A549 (cell line): Measurements from ENCODE around the gene SH3GL2. TPM values are rescaled to one million over a fixed set of nuclear protein-coding genes. Genes with fewer than 3 reads are reported as not detected.

Experiments
- ATAC-seq, 2 experiments: fragments of 200-7000 bp in 1 of 2; fragments of >200 bp in 1 of 2; cut with Nextera tagmentation in 1 of 2; cut with Tn5 transposase in 1 of 2; 3 replicates each; pipeline versions ENCODE4 v1.8.0 to v1.9.1; 2018 to 2020; ENCODE audit warnings: mild to moderate bottlenecking in 1 of 2, moderate library complexity in 1 of 2
- CTCF ChIA-PET: fragments of 300-600 bp; sonication (Branson Sonifier 250); formaldehyde crosslinking; extraction: SDS; loops from one replicate; lab custom pipeline; 2021; ENCODE audit warnings: antibody characterized with exemption, inconsistent platforms; lab: Yijun Ruan, JAX
- POLR2A ChIA-PET: fragments of 350-600 bp; formaldehyde crosslinking; extraction: SDS; loops from one replicate; lab custom pipeline; 2021; ENCODE audit warnings: antibody characterized with exemption, inconsistent platforms; lab: Yijun Ruan, JAX
- DNase-seq, 2 experiments: peaks; one replicate each; pipeline versions ENCODE4 v3.0.0 to v3.0.0-alpha.2; 2011 to 2016; ENCODE audit warnings: low read depth in 1 of 2, low spot score in 1 of 2
- FAIRE-seq: peaks from 2 replicates; lab custom pipeline; 2011; peaks lifted over from hg19 to GRCh38; lab: Jason Lieb, UNC
- H3K27ac ChIP-seq, 2 experiments: fragments of >200 bp; sonication (Bioruptor Twin); formaldehyde crosslinking; 3 replicates each; pipeline ENCODE4 v1.5.1; 2016 to 2017
- H3K4me1 ChIP-seq: fragments of >200 bp; sonication (Bioruptor Twin); formaldehyde crosslinking; 3 replicates; pipeline ENCODE4 v1.6.1; 2016
- H3K4me2 ChIP-seq: fragments of >200 bp; sonication (Bioruptor Twin); formaldehyde crosslinking; 3 replicates; pipeline ENCODE4 v1.6.1; 2016
- H3K4me3 ChIP-seq: fragments of >200 bp; sonication (Bioruptor Twin); formaldehyde crosslinking; 3 replicates; pipeline ENCODE4 v1.5.1; 2016
- H3K9me3 ChIP-seq: fragments of >200 bp; sonication (Bioruptor Twin); formaldehyde crosslinking; 3 replicates; pipeline ENCODE4 v1.6.1; 2016
- CBX8 ChIP-seq: fragments of 200-600 bp; sonication (generic); IDR thresholded peaks from 2 replicates; pipeline ENCODE4 v1.6.1; 2016
- CHD2 ChIP-seq: fragments of 150-350 bp; IDR thresholded peaks from 2 replicates; pipeline ENCODE4 v1.6.1; 2014; ENCODE audit warnings: low read length; ENCODE audit not compliant: partially characterized antibody
- CHD4 ChIP-seq: fragments of 200-600 bp; sonication (generic); IDR thresholded peaks from 2 replicates; pipeline ENCODE4 v1.6.1; 2016; ENCODE audit warnings: antibody characterized with exemption, mild to moderate bottlenecking, borderline replicate concordance
- EHMT2 ChIP-seq: fragments of 200-600 bp; sonication (generic); IDR thresholded peaks from 2 replicates; pipeline ENCODE4 v1.6.1; 2016; ENCODE audit warnings: antibody characterized with exemption, low read depth, mild to moderate bottlenecking, moderate library complexity
- EP300 ChIP-seq, 2 experiments: fragments of >200 bp; sonication (Bioruptor Twin); formaldehyde crosslinking; IDR thresholded peaks; 2 replicates in 1 of 2; 3 replicates in 1 of 2; pipeline ENCODE4 v1.6.1; 2016 to 2017
- FOSL2 ChIP-seq, 2 experiments: fragments of 450-650 bp in 1 of 2; fragments of >200 bp in 1 of 2; sonication (Bioruptor Twin) in 1 of 2; formaldehyde crosslinking; IDR thresholded peaks; 2 replicates each; pipeline versions ENCODE4 v1.5.0 to v1.6.1; 2016 to 2020; ENCODE audit warnings: mild to moderate bottlenecking in 1 of 2, moderate library complexity in 1 of 2
- GATA3 ChIP-seq: IDR thresholded peaks from 2 replicates; pipeline ENCODE4 v1.6.1; 2012; ENCODE audit warnings: borderline replicate concordance
- HDAC2 ChIP-seq: fragments of 200-600 bp; sonication (generic); IDR thresholded peaks from 2 replicates; pipeline ENCODE4 v1.6.1; 2016
- HES2 ChIP-seq: fragments of >200 bp; sonication (Bioruptor Twin); formaldehyde crosslinking; IDR thresholded peaks from 2 replicates; pipeline ENCODE4 v1.6.1; 2016
- JUN ChIP-seq, 2 experiments: fragments of >200 bp; sonication (Bioruptor Twin); formaldehyde crosslinking; IDR thresholded peaks; 2 replicates in 1 of 2; 3 replicates in 1 of 2; pipeline ENCODE4 v1.6.1; 2016 to 2017
- JUNB ChIP-seq: fragments of >200 bp; sonication (Bioruptor Twin); formaldehyde crosslinking; IDR thresholded peaks from 2 replicates; pipeline ENCODE4 v1.6.1; 2016
- KDM1A ChIP-seq: fragments of 200-600 bp; sonication (generic); IDR thresholded peaks from 2 replicates; pipeline ENCODE4 v1.6.1; 2016; ENCODE audit warnings: low read depth, mild to moderate bottlenecking
- KDM5A ChIP-seq: fragments of 200-600 bp; sonication (generic); IDR thresholded peaks from 2 replicates; pipeline ENCODE4 v1.6.1; 2016; ENCODE audit warnings: antibody characterized with exemption, mild to moderate bottlenecking
- MAFK ChIP-seq: fragments of 450-650 bp; IDR thresholded peaks from 2 replicates; pipeline ENCODE4 v1.6.1; 2014; ENCODE audit not compliant: partially characterized antibody
- NFE2L2 ChIP-seq: fragments of 150-350 bp; conservative IDR thresholded peaks from 2 replicates; pipeline ENCODE4 v1.6.1; 2014; ENCODE audit warnings: low read length
- NPAS2 ChIP-seq: fragments of 250-450 bp; sonication (Bioruptor Pico); IDR thresholded peaks from 2 replicates; pipeline ENCODE4 v1.8.0; 2022; ENCODE audit warnings: mild to moderate bottlenecking, moderate library complexity, borderline replicate concordance
- RAD21 ChIP-seq, 2 experiments: fragments of >200 bp in 1 of 2; sonication (Bioruptor Twin) in 1 of 2; formaldehyde crosslinking in 1 of 2; IDR thresholded peaks in 1 of 2; conservative IDR thresholded peaks in 1 of 2; 2 replicates in 1 of 2; 3 replicates in 1 of 2; pipeline ENCODE4 v1.6.1; 2012 to 2018; ENCODE audit warnings: inconsistent platforms in 1 of 2
- SMC3 ChIP-seq: fragments of >200 bp; sonication (Bioruptor Twin); formaldehyde crosslinking; IDR thresholded peaks from 3 replicates; pipeline ENCODE4 v1.6.1; 2018; ENCODE audit warnings: inconsistent platforms
- TP53 ChIP-seq: fragments of 250-450 bp; sonication (Bioruptor Pico); IDR thresholded peaks from 2 replicates; pipeline ENCODE4 v1.5.0; 2021; ENCODE audit warnings: mild to moderate bottlenecking, moderate library complexity
- ZFP36 ChIP-seq: fragments of 450-650 bp; IDR thresholded peaks from 2 replicates; pipeline ENCODE4 v1.6.1; 2014; ENCODE audit warnings: borderline replicate concordance; ENCODE audit not compliant: partially characterized antibody
- ZNF302 ChIP-seq: fragments of 250-450 bp; sonication (Bioruptor Pico); IDR thresholded peaks from 2 replicates; pipeline ENCODE4 v1.9.0; 2021; ENCODE audit warnings: inconsistent platforms, mild to moderate bottlenecking, moderate library complexity
- ZSCAN20 ChIP-seq: fragments of 250-450 bp; sonication (Bioruptor Pico); IDR thresholded peaks from 2 replicates; pipeline ENCODE4 v1.8.0; 2022; ENCODE audit warnings: mild to moderate bottlenecking, moderate library complexity
- WGBS: methylation state at CpG from one replicate; pipeline ENCODE4 v1.1.6; 2017; ENCODE audit errors: missing lambda C conversion rate; 5-methylcytosine and 5-hydroxymethylcytosine counted together
- polyA plus RNA-seq, 4 experiments: library from polyadenylated mRNA; depleted of rRNA in 3 of 4; stranded (reverse); fragments of >200 nt; fragmentation: RNase III in 1 of 4; extraction: RNeasy Plus Mini Kit Qiagen cat#74134 plus additional on column Dnase treatment in 1 of 4; gene quantifications; 2 replicates in 3 of 4; 3 replicates in 1 of 4; pipeline ENCODE4 v1.2.3, GENCODE V29; 2011 to 2017
- TF ChIP-seq, protein P1 (sequence below): IDR thresholded peaks from 2 replicates; pipeline ENCODE4 v1.6.1; 2012
- TF ChIP-seq, protein P2 (sequence below): fragments of 200-600 bp; sonication (generic); IDR thresholded peaks from 2 replicates; pipeline ENCODE4 v1.6.1; 2016; ENCODE audit warnings: antibody characterized with exemption, mild to moderate bottlenecking, moderate library complexity
- TF ChIP-seq, protein P3 (sequence below): IDR thresholded peaks from 2 replicates; pipeline ENCODE4 v1.6.1; 2012
- TF ChIP-seq, protein P4 (sequence below): fragments of >200 bp; sonication (Bioruptor Twin); formaldehyde crosslinking; IDR thresholded peaks from 3 replicates; pipeline ENCODE4 v1.5.1; 2016

Gene SH3GL2
- polyA plus RNA-seq, 2 of the 4 experiments (the other 2 are of a cell fraction), result 0.03 TPM

DNA sequence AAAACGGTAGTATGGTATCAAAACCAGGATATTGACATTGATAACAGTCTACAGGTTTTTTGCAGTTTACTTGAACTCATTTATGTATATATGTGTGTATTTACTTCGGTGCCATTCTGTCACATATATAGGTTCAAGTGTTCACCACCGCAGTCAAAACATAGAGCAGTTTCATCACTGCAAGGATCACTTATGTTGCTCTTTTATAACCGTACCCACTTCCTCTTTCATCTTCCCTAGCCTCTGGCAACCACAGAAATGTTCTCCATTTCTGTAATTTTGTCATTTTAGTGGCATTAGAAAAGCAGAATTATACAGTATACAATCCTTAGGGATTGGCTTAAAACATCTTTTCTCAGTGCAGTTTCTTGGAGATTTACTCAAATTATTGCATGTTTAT is 90.3 kb downstream of the SH3GL2 start:
- no peak overlapping the region for H3K4me3 ChIP-seq
- DNase-seq (no peak), FAIRE-seq (no peak), ATAC-seq (no peak)
- no peak overlapping the region for H3K4me2 ChIP-seq
- H3K4me1 ChIP-seq, result no peaks in the 10 kb centered on the region
- ChIA-PET POLR2A (no interaction called here), CTCF (no interaction called here)
- TF ChIP-seq NFE2L2, result no peak
- no peak for TF ChIP-seq CBX8
- H3K9me3 ChIP-seq, result no peaks in the 10 kb centered on the region
- 12% methylated on average over 4 of the region's 4 CpGs for WGBS
- no peak overlapping the region for H3K27ac ChIP-seq

DNA sequence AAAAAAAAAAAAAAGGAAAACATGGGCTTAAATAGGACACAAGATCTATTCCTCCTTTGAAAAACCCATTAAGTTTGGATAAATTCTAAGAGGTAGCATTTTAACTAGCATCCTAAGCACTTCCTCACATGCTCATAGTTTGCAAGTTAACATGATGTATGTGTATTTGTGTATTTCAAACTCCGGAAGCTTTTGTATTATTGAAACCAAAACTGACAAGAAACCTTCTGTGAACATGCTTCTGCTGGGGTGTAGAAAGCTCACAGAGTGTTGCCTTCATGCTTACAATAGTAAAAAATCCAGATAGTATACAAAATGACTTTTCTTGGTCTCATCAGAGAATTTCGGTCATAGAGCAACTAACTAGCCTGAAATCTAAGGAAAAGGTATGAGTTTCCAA is 103.8 kb downstream of the SH3GL2 start:
- H3K4me3 ChIP-seq, result no peak overlapping the region
- DNase-seq, result no peak
- H3K9me3 ChIP-seq, result no peaks in the 10 kb centered on the region
- FAIRE-seq, result no peak
- 47% methylated on average over 2 of the region's 2 CpGs for WGBS
- ChIA-PET CTCF (no interaction called here), POLR2A (no interaction called here)
- no peaks in the 10 kb centered on the region for H3K4me1 ChIP-seq
- TF ChIP-seq TP53 (CRISPR knock-in tag), result no peak
- no peak for TF ChIP-seq EP300 (IDR thresholded peaks at IDR 0.05)
- TF ChIP-seq, protein P1, sequence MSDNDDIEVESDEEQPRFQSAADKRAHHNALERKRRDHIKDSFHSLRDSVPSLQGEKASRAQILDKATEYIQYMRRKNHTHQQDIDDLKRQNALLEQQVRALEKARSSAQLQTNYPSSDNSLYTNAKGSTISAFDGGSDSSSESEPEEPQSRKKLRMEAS, result no peak
- TF ChIP-seq CHD2, result no peak
- no peak for TF ChIP-seq HES2
- no peak for TF ChIP-seq SMC3
- TF ChIP-seq, protein P2, sequence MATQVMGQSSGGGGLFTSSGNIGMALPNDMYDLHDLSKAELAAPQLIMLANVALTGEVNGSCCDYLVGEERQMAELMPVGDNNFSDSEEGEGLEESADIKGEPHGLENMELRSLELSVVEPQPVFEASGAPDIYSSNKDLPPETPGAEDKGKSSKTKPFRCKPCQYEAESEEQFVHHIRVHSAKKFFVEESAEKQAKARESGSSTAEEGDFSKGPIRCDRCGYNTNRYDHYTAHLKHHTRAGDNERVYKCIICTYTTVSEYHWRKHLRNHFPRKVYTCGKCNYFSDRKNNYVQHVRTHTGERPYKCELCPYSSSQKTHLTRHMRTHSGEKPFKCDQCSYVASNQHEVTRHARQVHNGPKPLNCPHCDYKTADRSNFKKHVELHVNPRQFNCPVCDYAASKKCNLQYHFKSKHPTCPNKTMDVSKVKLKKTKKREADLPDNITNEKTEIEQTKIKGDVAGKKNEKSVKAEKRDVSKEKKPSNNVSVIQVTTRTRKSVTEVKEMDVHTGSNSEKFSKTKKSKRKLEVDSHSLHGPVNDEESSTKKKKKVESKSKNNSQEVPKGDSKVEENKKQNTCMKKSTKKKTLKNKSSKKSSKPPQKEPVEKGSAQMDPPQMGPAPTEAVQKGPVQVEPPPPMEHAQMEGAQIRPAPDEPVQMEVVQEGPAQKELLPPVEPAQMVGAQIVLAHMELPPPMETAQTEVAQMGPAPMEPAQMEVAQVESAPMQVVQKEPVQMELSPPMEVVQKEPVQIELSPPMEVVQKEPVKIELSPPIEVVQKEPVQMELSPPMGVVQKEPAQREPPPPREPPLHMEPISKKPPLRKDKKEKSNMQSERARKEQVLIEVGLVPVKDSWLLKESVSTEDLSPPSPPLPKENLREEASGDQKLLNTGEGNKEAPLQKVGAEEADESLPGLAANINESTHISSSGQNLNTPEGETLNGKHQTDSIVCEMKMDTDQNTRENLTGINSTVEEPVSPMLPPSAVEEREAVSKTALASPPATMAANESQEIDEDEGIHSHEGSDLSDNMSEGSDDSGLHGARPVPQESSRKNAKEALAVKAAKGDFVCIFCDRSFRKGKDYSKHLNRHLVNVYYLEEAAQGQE, result no peak
- TF ChIP-seq JUNB, result no peak
- H3K27ac ChIP-seq, result no peak overlapping the region
- ATAC-seq, result no peak
- H3K4me2 ChIP-seq, result no peak overlapping the region

GRCh38 chr9:17688834-17689233 is 110.0 kb downstream of the SH3GL2 start:
- TF ChIP-seq ZNF302 (CRISPR knock-in tag) (no peak), CHD4 (no peak), NFE2L2 (no peak), NPAS2 (CRISPR knock-in tag) (no peak), EHMT2 (no peak), GATA3 (no peak), RAD21 (conservative IDR thresholded peaks at IDR 0.05 in 1 of 2, IDR thresholded peaks at IDR 0.05 in 1 of 2) (no peak), ZSCAN20 (no peak)
- Histone ChIP-seq H3K4me1 (no peaks in the 10 kb centered on the region), H3K27ac (no peak overlapping the region), H3K4me3 (no peak overlapping the region), H3K4me2 (no peak overlapping the region), H3K9me3 (no peaks in the 10 kb centered on the region)
- FAIRE-seq, result no peak
- POLR2A ChIA-PET, result no interaction called here
- 6% methylated on average over 1 of the region's 1 CpG for WGBS
- no peak for DNase-seq
- CTCF ChIA-PET, result no interaction called here
- ATAC-seq, result no peak

- FAIRE-seq (no peak), ATAC-seq (no peak)
- POLR2A ChIA-PET, result no interaction called here
- Histone ChIP-seq H3K4me2 (no peak overlapping the region), H3K4me3 (no peak overlapping the region), H3K27ac (no peak overlapping the region)
- WGBS, result 5% methylated on average over 2 of the region's 2 CpGs
- TF ChIP-seq, protein P3, sequence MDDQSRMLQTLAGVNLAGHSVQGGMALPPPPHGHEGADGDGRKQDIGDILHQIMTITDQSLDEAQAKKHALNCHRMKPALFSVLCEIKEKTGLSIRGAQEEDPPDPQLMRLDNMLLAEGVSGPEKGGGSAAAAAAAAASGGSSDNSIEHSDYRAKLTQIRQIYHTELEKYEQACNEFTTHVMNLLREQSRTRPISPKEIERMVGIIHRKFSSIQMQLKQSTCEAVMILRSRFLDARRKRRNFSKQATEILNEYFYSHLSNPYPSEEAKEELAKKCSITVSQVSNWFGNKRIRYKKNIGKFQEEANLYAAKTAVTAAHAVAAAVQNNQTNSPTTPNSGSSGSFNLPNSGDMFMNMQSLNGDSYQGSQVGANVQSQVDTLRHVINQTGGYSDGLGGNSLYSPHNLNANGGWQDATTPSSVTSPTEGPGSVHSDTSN, result no peak
- TF ChIP-seq JUN (IDR thresholded peaks at IDR 0.05) (no peak), HDAC2 (no peak), KDM1A (no peak), CHD4 (no peak), FOSL2 (IDR thresholded peaks at IDR 0.05) (no peak), FOSL2 (CRISPR knock-in tag; IDR thresholded peaks at IDR 0.05) (no peak), KDM5A (no peak), EP300 (IDR thresholded peaks at IDR 0.05) (no peak), MAFK (no peak), NFE2L2 (no peak), ZFP36 (no peak)
- TF ChIP-seq, protein P4, sequence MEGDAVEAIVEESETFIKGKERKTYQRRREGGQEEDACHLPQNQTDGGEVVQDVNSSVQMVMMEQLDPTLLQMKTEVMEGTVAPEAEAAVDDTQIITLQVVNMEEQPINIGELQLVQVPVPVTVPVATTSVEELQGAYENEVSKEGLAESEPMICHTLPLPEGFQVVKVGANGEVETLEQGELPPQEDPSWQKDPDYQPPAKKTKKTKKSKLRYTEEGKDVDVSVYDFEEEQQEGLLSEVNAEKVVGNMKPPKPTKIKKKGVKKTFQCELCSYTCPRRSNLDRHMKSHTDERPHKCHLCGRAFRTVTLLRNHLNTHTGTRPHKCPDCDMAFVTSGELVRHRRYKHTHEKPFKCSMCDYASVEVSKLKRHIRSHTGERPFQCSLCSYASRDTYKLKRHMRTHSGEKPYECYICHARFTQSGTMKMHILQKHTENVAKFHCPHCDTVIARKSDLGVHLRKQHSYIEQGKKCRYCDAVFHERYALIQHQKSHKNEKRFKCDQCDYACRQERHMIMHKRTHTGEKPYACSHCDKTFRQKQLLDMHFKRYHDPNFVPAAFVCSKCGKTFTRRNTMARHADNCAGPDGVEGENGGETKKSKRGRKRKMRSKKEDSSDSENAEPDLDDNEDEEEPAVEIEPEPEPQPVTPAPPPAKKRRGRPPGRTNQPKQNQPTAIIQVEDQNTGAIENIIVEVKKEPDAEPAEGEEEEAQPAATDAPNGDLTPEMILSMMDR, result no peak
- TF ChIP-seq, all 56 proteins: peak for 0
- DNase-seq, result no peak
- CTCF ChIA-PET, result no interaction called here
- Histone ChIP-seq H3K9me3 (no peaks in the 10 kb centered on the region), H3K4me1 (no peaks in the 10 kb centered on the region)
These were observed 115.5 kb downstream of the SH3GL2 start for GRCh38 chr9:17694336-17694735.
